HG03060 (cell line): ENCODE data around the gene CBLC.

Experiments used
- ATAC-seq: cut with Tn5 transposase; IDR thresholded peaks from one replicate; pipeline ENCODE4 v1.9.1; 2021; ENCODE audit warnings: low read depth, moderate number of reproducible peaks; ENCODE audit not compliant: unreplicated experiment

The CBLC gene

DNA sequence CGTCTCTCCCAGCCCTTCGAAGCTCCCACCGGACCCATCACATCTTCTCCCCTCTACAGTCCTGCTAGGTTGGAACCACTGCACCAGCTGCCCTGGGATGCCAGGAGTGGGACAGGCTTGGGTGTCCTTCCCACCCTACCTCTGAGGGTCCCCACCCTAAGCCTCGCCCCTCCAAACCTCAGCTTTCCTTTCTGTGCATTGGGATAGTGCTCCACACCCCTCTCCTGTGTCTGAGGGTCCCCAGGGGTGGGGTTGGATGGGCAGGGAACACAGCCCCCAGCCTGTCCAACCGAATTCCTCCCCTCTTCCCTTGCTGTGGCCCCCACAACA, 31.1 kb upstream of the CBLC start:
- ATAC-seq: no peak

DNA sequence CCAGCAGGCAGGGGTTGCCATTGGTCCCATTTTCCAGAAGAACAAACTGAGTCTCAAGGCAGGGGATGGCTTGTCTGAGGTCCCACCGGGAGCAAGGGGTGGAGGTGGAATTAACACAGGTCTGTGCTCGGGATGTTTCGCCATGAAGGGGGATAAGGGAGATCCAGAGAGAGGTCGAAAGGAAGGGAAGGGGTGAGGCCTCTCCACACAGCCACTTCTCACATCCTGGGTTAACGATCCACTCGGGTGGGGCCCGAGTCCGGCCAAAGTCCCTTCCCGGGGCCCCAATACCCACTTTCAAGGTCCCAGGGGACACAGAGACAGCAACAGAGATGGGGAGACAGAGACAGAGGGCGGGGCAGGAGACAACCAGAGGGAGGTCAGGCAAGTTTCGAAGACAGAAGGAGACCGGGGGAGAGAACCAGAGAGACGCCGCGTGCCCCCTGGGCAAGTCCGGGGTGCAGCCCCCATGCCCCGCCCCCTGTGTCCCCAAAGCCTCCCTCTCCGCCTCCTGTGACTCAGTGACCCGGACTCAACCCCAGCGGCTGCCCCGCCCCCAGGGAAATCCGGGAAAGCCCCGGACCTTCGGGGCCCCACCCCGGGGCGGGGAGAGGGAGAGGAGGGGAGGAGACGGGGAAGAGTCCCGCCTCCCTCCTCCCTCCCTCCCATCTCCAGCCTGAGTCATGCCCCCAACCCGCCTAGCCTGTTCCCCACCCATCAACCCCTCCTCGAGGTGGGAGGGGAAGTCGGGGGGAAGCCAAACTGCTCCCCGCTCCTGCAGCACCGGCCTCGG, 30.5 kb upstream of the CBLC start:
- no peak for ATAC-seq

DNA sequence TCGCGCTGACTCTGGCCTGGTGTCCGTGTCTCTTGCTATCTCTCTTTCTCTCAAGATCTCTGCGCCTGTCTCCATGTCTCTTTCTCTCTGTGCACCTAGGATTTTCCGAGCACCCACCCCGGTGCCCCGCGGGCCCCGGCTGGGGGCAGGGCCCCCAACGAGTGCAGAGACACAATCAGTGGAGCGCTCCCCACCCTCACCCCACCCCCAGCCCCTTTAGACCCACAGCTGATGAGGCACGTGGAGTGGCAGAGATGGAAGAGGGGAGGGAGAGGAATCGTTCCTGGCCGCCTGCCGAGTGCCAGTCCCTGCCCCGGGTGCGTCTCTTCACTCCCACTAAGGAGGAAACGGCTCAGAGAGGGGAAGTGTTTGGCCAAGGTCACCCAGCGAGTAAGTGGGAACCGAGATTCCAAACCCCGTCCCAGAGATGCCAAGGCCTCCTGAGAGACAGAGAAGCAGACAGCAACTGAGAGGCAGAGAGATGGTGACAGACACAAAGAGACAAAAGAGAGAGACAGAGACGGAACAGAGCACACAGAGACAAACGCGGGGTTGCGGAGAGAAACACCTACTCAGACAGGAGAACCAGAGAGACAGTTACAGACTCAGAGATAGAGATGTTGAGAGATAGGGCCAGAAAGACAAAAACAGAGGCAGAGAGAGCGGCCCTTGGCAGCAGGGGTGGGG, 29.8 kb upstream of the CBLC start:
- ATAC-seq: no peak

DNA sequence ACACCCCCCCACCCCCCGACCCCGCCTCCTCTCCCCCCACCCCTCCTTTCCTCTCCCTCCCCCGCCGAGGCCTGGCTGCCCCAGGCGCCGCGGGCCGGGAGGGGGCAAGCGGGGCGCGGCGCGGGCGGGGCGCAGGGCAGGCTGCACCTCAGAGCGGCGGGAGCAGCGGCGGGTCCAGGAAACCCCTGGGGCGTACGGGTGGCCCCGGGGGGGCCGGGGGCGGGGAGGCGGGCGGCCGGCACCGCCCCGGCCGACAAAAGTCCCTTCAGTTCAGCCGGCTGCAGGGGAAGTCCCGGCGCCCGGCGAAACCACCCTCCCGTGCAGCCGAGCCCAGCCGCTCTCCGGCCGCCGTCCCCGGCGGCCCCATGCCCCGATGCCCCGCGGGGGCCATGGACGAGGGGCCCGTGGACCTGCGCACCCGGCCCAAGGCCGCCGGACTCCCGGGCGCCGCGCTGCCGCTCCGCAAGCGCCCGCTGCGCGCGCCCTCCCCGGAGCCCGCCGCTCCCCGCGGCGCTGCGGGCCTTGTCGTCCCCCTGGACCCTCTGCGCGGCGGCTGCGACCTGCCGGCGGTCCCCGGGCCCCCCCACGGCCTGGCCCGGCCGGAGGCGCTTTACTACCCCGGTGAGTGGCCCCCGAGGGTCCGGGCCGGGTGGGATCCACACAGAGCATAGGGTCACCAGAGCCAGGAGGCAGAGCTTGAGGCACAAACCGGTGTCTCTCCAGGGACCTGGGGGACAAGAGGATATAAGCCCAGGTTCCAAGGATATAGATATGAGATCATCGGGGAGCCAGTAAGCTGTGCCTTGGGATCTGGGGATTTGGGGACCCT, 29.1 kb upstream of the CBLC start, which contains the start of gene BCL3:
Gene BCL3 (plus strand): TSS at position 283 of the 829 bp plus-strand sequence. CDS start 83 bp downstream, at position 366.
- ATAC-seq: no peak

DNA sequence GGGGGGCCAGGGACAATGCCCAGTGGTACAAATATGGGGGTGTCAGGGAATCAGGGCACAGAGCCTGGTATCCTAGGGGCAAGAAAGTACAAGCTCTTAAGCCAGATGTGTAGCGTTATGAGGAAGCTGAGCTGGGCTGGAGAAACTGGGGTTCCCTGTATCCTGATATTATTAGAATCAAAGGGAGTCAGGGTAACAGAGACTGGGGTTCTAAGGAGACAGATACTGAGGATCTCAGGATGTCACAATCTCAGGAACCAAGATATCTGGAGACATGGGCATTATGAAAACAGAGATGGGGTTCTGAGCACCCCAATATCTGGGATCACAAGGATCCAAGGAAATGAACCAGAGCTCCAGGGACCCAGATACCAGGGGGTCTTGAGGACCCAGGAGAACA, 28.4 kb upstream of the CBLC start:
- ATAC-seq: no peak

DNA sequence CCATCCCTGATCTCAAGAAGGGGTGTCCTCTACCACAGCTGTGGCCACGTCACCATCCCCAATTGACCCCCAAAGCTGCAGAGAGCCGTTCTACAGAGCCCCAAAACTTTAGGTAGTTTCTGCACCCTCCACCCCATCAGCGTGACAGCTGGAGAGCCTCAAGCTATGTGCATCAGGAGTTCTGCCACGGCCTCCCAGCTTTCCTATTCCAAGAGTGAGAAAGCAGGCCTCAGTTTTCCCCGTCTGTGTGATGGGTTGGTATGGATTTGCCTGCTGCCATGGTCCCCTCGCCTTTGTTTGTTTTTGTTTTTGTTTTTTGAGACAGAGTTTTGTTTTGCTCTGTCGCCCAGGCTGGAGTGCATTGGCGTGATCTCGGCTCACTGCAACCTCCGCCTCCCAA, 27.7 kb upstream of the CBLC start:
- ATAC-seq: no peak

DNA sequence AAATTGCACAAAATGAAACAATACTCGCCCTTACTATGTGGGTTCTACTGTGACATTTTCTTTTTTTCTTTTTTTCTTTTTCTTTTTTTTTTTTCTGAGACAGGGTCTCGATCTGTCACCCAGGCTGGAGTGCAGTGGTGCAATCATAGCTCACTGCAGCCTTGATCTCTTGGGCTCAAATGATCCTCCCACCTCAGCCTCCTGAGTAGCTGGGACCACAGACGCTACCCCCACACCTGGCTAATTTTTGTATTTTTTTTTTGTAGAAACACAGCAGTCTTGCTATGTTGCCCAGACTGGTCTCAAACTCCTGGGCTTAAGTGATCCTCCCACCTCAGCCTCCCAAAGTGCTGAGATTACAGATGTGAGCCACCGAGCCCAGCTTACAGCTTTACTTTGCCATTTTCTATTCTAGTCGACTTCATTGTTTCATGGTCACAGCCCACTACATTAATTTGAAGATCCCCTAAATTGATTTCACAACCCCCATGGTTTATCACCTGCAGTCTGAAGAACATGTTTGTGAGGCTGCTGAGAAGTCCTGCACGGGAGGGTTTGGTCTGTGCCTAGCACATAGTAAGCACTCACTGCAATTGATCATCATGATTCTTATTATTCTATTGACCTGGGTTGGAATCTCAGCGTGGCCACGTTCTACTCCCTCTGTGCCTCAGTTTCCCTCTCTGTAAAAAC, 25.4 kb upstream of the CBLC start:
- no peak for ATAC-seq

DNA sequence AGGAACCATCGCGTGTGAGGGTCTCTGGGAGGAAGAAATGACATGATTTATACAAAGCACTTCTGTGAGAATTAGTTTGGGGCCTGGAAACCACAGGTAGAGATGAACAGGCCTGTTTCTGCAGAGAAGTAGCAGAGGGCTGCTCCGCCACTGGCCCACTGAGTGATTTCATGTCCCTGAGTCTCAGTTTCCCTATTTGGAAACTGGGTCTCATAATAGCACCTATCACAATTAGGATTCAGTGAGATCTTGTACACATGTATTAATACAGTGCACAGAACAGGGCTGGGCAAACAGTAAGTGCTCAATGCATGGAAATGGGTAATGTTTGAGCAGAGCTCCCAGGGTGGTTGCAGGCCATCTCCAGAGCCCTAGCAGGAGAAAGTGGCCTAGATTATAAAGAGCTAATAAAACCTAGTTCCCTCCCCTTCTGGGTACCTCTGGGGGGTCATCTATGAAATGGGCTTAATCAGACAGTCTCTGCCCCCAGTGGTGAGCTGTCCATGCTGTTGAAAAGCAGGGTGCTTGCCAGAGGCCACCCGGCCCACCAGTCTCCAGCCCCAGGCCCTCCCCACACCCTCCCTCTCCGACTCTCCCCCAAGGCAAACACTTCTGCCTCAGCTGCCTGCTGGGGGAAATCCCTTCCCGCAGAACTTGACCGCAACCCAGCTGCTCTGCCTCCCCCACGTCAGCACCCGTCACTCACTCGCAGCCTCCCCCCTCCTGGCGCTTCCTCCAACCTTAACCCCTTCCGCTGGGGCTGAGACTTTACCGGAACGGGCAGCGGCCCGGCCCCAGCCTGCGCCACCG, 24.7 kb upstream of the CBLC start:
- peak; percentile 62 for ATAC-seq

DNA sequence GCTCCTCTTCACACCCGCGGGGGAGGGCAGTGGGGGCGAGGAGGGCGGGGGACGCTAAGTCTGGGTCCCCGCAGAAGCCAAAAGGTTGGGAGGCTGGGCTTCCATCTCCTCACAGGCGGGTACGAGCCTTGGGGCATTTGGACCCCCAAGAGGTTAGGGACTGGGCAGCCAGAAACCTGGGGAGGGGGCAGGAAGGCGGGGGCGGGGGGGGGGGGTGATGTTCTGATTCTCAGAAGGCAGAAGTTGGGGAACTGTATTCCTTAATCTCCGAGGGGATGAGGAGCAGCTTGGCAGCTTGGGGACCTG, 24.1 kb upstream of the CBLC start:
- ATAC-seq: no peak

DNA sequence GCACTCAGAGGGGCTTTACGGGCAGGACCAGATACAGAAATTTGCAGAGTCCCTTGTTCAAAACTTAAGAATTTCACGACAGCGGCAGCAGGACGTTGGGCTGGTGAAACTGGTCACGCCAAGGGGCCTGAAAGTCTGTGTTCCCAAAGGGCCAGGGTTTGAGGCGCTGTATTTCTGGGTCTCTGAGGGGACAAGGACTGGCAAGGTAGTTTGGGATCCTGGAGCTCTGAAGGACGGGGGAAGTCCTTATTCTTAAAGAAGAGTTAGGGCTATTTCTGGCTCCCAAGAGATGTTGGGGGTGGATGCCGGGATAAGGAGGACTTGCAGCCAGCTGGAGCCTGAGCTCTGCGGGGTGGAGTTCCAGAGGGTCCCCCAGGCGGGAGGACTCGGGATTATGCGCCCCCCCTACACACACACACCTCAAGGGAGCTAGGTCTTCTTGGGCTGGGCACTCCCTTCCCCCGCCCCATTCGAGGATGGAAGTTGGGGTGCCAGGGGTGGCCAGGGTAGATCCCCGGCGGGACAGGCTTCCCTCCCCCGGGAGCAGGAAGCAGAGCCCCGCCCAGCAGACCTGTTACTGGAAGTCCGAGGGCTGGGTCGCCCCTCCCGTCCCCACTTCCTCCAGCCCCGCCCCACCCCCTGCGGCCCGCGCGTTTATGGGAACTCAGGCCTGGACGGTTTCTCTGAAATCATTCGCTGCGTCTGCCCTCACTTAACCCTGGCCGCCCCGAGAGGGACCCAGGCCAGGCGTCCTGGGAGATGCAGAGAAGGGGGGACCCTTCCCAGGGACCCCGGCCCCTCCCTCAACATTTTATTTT, 23.5 kb upstream of the CBLC start:
- ATAC-seq: no peak

DNA sequence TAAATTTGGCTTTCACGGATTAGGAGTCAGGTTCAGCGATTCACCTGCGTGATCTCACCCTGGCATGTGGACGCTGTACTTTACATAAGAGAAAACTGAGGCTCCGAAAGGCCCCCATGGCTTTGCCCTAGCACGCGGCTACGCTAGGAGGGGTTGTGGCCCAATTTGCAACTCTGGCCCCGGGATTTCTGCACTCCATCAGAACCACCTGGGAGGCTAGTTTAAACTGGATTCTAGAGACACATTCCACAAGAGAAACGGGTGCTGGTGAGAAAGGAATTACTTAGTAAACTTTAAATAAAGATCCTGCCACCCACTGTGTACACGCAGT, 23.0 kb upstream of the CBLC start:
- ATAC-seq: no peak

DNA sequence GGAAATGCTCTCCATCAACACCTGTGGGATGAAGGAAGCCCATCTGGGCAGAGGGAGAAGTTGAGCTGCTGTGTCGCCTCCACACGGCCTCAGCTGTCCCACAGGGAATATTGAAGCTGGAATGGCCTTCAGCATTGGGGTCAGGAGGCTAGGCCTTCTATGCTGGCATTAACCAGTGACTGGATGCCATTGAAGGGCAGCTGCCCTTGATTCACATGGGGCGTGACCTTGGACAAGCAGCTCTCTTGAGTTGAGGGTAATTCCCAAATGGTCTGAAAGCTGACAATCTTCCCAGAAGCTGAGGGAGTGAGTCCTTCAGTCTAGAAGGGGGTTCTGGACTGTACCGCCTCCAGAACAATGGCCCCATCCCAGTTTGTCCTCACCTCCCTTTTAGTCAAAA, 22.5 kb upstream of the CBLC start:
- ATAC-seq: no peak

DNA sequence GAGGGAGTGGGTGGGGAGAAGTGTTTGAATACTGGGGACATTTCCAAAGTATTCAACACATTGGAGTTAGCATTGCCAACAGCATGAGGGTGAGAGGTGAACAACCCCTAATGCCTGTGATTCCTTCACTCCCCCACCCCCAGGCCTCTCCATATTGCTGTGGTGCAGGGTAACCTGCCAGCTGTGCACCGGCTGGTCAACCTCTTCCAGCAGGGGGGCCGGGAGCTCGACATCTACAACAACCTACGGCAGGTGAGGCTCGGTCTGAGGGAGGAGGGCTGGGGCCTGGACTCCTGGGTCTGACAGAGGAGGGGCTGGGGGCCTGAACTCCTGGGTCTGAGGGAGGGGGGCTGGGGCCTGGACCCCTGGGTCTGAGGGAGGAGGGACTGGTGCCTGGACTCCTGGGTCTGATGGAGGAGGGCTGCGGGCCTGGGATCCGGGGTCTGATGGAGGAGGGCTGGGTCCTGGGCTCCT, 21.6 kb upstream of the CBLC start:
- ATAC-seq: no peak

DNA sequence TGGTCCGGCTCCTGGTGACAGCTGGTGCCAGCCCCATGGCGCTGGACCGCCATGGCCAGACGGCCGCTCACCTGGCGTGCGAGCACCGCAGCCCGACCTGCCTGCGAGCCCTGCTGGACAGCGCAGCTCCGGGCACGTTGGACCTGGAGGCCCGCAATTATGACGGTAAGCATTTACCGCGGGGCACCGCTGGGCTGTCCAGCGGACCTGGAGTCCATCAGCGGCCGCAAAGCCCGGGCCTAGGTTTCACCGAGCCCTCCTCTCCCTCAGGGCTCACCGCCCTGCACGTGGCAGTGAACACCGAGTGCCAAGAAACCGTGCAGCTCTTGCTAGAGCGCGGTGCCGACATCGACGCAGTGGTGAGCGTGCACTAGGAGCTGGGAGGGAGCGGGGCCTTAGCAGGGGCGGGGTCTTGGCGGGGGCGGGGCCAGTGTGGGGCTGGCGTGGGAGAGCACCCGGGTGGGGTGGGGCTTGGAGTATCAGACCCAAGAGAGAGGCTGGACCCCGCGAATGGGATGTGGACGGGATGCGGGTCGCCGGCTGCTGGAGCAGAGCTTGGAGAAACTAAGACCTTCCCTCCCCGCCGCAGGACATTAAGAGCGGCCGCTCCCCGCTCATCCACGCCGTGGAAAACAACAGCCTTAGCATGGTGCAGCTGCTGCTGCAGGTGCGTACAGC, 20.5 kb upstream of the CBLC start:
- no peak for ATAC-seq

DNA sequence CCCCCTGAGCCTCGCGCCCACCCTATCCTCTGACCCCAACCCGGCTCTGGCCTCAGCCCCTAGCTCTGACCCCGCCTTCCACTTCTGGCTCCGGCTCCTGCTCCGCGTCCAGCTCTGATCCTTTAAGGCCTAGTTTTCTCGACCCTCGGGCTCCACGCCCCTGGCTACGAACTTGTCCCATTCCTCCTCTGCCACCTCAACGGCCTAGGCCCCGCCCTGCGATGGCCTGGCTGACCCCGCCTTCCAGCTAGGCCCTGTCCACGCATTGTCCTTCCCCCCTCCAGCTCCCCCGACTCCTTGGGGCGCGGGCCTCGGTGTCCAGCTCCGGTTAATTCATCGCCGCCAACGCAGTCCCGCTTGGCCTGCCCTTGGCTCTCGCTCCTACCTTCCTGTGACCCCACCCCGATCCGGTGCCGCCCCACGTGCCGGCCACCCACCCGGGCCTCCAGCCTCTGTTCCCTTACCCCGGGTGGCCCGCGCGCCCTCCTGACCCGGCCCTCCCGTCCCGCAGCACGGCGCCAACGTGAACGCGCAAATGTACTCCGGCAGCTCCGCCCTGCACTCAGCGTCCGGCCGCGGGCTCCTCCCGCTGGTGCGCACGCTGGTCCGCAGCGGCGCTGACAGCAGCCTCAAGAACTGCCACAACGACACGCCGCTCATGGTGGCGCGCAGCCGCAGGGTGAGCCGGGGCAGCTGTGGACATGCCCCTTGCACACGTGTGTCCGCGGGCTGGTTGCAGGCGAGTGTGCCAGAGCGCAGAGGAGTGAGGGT, 19.8 kb upstream of the CBLC start:
- ATAC-seq: no peak

DNA sequence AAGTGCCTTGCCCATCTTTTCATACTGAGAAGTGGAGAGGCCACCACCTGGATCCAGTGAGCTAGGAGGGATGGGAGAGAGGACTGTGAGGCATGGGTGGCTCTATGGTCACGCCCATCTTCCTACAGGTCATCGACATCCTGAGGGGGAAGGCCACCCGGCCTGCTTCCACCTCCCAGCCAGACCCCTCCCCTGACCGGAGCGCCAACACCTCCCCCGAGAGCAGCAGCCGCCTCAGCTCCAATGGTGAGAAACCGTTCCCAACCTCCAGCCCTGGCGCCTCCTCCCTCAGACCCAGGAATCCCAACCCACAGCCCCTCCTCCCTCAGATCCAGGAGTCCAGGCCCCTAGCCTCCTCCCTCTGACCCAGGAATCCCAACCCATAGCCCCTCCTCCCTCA, 19.1 kb upstream of the CBLC start:
- ATAC-seq: no peak

DNA sequence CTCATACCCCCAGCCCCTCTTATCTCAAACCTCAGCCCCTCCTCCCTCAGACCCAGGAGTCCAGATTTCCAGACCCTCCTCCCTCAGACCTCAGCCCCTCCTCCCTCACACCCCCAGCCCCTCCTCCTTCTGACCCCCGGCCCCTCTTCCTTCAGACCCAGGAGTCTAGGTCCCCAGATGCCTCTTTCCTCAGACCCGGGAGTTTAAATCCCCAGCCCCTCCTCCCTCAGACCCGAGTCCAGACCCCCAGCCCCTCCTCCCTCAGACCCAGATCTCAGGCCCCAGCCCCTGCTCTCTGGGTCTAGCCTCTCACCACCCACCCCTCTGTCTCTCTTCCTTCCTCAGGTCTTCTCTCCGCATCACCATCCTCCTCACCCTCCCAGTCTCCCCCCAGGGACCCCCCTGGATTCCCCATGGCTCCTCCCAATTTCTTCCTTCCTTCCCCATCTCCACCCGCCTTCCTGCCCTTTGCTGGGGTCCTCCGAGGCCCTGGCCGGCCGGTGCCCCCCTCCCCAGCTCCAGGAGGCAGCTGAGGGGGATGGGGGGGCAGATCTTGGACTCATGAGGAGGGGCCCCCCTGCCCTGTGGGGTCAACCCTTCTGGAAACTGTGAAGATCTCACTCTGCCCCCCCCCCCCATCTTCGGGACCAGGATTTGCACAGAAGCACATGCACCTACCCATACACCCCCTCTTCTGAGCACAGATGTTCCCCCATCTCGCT, 18.4 kb upstream of the CBLC start:
- no peak for ATAC-seq
